Body of pancreas (tissue), 4 donors: ENCODE measurements around the gene SIGLEC1.

ENCODE experiments used
- POLR2A ChIP-seq, 3 donors: fragments of 450-650 bp; IDR thresholded peaks; one replicate each; pipeline ENCODE4 v1.6.1; 2016; ENCODE audit warnings: antibody characterized with exemption in 3 of 3, mild to moderate bottlenecking in 2 of 3
- TF ChIP-seq, protein P1 (sequence below), 7 experiments: fragments of 450-650 bp in 4 of 7; fragments of 200-600 bp in 3 of 7; sonication (generic) in 3 of 7; IDR thresholded peaks; one replicate each; pipeline ENCODE4 v1.5.1; 2016 to 2019; ENCODE audit warnings: antibody characterized with exemption in 7 of 7

GRCh38 chr20:3747471-3747870 lies 35.1 kb upstream of the SIGLEC1 start:
- TF ChIP-seq, protein P1, sequence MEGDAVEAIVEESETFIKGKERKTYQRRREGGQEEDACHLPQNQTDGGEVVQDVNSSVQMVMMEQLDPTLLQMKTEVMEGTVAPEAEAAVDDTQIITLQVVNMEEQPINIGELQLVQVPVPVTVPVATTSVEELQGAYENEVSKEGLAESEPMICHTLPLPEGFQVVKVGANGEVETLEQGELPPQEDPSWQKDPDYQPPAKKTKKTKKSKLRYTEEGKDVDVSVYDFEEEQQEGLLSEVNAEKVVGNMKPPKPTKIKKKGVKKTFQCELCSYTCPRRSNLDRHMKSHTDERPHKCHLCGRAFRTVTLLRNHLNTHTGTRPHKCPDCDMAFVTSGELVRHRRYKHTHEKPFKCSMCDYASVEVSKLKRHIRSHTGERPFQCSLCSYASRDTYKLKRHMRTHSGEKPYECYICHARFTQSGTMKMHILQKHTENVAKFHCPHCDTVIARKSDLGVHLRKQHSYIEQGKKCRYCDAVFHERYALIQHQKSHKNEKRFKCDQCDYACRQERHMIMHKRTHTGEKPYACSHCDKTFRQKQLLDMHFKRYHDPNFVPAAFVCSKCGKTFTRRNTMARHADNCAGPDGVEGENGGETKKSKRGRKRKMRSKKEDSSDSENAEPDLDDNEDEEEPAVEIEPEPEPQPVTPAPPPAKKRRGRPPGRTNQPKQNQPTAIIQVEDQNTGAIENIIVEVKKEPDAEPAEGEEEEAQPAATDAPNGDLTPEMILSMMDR (IDR thresholded peaks at IDR 0.05), result no peak
- no peak for TF ChIP-seq POLR2A (IDR thresholded peaks at IDR 0.05)
